A673 (cell line): Measurements from ENCODE around the gene CARMIL1. TPM values are rescaled to one million over a fixed set of nuclear protein-coding genes. Genes with fewer than 3 reads are reported as not detected.

Experiments used
- BruUV-seq: library from RNA; stranded (reverse); fragments of 400-500 nt; replicated peaks from 2 replicates; lab custom pipeline; 2021; lab: Mats Ljungman, UMichigan
- CTCF ChIA-PET: fragments of 300-600 bp; sonication (Branson Sonifier 250); formaldehyde crosslinking; loops from one replicate; lab custom pipeline; 2022; ENCODE audit warnings: antibody characterized with exemption; lab: Charles Lee
- POLR2A ChIA-PET: fragments of 300-600 bp; sonication (Branson Sonifier 250); formaldehyde crosslinking; loops from one replicate; lab custom pipeline; 2022; ENCODE audit warnings: antibody characterized with exemption; ENCODE audit not compliant: low non-redundant PET; lab: Charles Lee
- DNase-seq: peaks from one replicate; pipeline ENCODE4 v3.0.0-alpha.2; 2015; ENCODE audit warnings: low spot score
- H3K27ac ChIP-seq: fragments of 200-600 bp; sonication (generic); 2 replicates; pipeline ENCODE4 v1.5.1; 2016; ENCODE audit warnings: mixed run types, low read depth, mild to moderate bottlenecking, mixed read lengths, antibody characterized with exemption, low read length; ENCODE audit not compliant: poor library complexity, severe bottlenecking
- H3K27me3 ChIP-seq: fragments of 200-600 bp; sonication (generic); replicated peaks from 2 replicates; pipeline ENCODE4 v1.6.1; 2017; ENCODE audit warnings: mixed run types, low read depth, mild to moderate bottlenecking, mixed read lengths, antibody characterized with exemption, low read length; ENCODE audit not compliant: insufficient read depth, poor library complexity
- H3K36me3 ChIP-seq: fragments of 200-600 bp; sonication (generic); 2 replicates; pipeline ENCODE4 v1.6.1; 2016; ENCODE audit warnings: mixed run types, mild to moderate bottlenecking, mixed read lengths, antibody characterized with exemption, low read length; ENCODE audit not compliant: insufficient read depth, poor library complexity, severe bottlenecking
- H3K4me1 ChIP-seq: fragments of 200-600 bp; sonication (generic); 2 replicates; pipeline ENCODE4 v1.6.1; 2017; ENCODE audit warnings: mixed run types, mild to moderate bottlenecking, mixed read lengths, antibody characterized with exemption, low read length; ENCODE audit not compliant: insufficient read depth, poor library complexity, severe bottlenecking
- H3K4me3 ChIP-seq: fragments of 200-600 bp; sonication (generic); 2 replicates; pipeline ENCODE4 v1.5.1; 2016; ENCODE audit warnings: low read depth, mixed run types, mild to moderate bottlenecking, mixed read lengths, low read length; ENCODE audit not compliant: poor library complexity, severe bottlenecking
- H3K9me3 ChIP-seq: fragments of 200-600 bp; sonication (generic); 2 replicates; pipeline ENCODE4 v1.6.1; 2016; ENCODE audit warnings: mixed run types, low read depth, mild to moderate bottlenecking, mixed read lengths, antibody characterized with exemption, low read length; ENCODE audit not compliant: poor library complexity, severe bottlenecking
- EZH2 ChIP-seq: fragments of 200-600 bp; sonication (generic); IDR thresholded peaks from 2 replicates; pipeline ENCODE4 v1.6.1; 2017; ENCODE audit warnings: borderline replicate concordance, low read depth, mild to moderate bottlenecking, mixed read lengths, antibody characterized with exemption, low read length; ENCODE audit not compliant: poor library complexity, severe bottlenecking
- intact Hi-C: fragments of 100-400 bp; cut with micrococcal nuclease; formaldehyde crosslinking; loops from one replicate; pipeline ENCODE4 v1.10.0; 2022; ENCODE audit not compliant: unreplicated experiment
- total RNA-seq: library from RNA; stranded (reverse); gene quantifications from 2 replicates; pipeline ENCODE4 v1.2.3, GENCODE V29; 2021
- TF ChIP-seq, protein P1 (sequence below): fragments of 300-800, 200-600 bp; sonication (generic); conservative IDR thresholded peaks from 2 replicates; pipeline ENCODE4 v1.5.1; 2017; ENCODE audit warnings: low read depth, mild to moderate bottlenecking, antibody characterized with exemption, low read length, moderate library complexity, mixed read lengths

Gene CARMIL1
- total RNA-seq, 1 experiment from 2014 or later, result 7.2 TPM

- no peak for TF ChIP-seq EZH2
- TF ChIP-seq, protein P1, sequence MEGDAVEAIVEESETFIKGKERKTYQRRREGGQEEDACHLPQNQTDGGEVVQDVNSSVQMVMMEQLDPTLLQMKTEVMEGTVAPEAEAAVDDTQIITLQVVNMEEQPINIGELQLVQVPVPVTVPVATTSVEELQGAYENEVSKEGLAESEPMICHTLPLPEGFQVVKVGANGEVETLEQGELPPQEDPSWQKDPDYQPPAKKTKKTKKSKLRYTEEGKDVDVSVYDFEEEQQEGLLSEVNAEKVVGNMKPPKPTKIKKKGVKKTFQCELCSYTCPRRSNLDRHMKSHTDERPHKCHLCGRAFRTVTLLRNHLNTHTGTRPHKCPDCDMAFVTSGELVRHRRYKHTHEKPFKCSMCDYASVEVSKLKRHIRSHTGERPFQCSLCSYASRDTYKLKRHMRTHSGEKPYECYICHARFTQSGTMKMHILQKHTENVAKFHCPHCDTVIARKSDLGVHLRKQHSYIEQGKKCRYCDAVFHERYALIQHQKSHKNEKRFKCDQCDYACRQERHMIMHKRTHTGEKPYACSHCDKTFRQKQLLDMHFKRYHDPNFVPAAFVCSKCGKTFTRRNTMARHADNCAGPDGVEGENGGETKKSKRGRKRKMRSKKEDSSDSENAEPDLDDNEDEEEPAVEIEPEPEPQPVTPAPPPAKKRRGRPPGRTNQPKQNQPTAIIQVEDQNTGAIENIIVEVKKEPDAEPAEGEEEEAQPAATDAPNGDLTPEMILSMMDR, result no peak
- no TSS peak for BruUV-seq
- no peak for DNase-seq
- Histone ChIP-seq H3K4me3 (no peak overlapping the region), H3K27me3 (no peaks in the 10 kb centered on the region), H3K9me3 (no peaks in the 10 kb centered on the region), H3K4me1 (no peaks in the 10 kb centered on the region), H3K27ac (no peak overlapping the region), H3K36me3 (no peaks in the 10 kb centered on the region)
- POLR2A ChIA-PET, result no interaction called here
- intact Hi-C loops, result loop anchor here (1.0 to 5.0 kb wide), 2 partner anchors 110 to 379 kb away; no protein-coding TSS in a partner anchor
- CTCF ChIA-PET, result interaction anchor here (0.6 kb wide), 1 partner anchor 415 kb away, joined by 3 read pairs; a partner anchor contains a TSS
These were observed 323.5 kb downstream of the CARMIL1 start for GRCh38 chr6:25602674-25602982.

- Histone ChIP-seq H3K36me3 (no peaks in the 10 kb centered on the region), H3K4me1 (no peaks in the 10 kb centered on the region), H3K27me3 (no peaks in the 10 kb centered on the region), H3K4me3 (no peak overlapping the region), H3K27ac (no peak overlapping the region), H3K9me3 (no peaks in the 10 kb centered on the region)
- no peak for DNase-seq
- intact Hi-C loops, result loop anchor here (5.0 kb wide), 1 partner anchor 111 kb away; no protein-coding TSS in a partner anchor
- POLR2A ChIA-PET, result no interaction called here
- BruUV-seq, result no TSS peak
- CTCF ChIA-PET, result no interaction called here
- TF ChIP-seq, protein P1, result no peak
- no peak for TF ChIP-seq EZH2
These were observed 324.1 kb downstream of the CARMIL1 start for GRCh38 chr6:25603251-25603650.

GRCh38 chr6:25606151-25606550 is 327.0 kb downstream of the CARMIL1 start:
- Histone ChIP-seq H3K27ac (no peak overlapping the region), H3K4me3 (no peak overlapping the region), H3K27me3 (no peaks in the 10 kb centered on the region), H3K36me3 (no peaks in the 10 kb centered on the region), H3K4me1 (no peaks in the 10 kb centered on the region), H3K9me3 (no peaks in the 10 kb centered on the region)
- intact Hi-C loops, result no loop called here
- TF ChIP-seq, protein P1, result no peak
- TF ChIP-seq EZH2, result no peak
- ChIA-PET POLR2A (no interaction called here), CTCF (no interaction called here)
- no TSS peak for BruUV-seq
- no peak for DNase-seq
